HepG2 (cell line): ENCODE measurements around the gene ITIH3. TPM values are rescaled to one million over a fixed set of nuclear protein-coding genes. Genes with fewer than 3 reads are reported as not detected.

Experiments used
- FOXA1 ChIP-seq, 2 experiments: fragments of 450-650 bp in 1 of 2; sonication (generic) in 1 of 2; formaldehyde crosslinking in 1 of 2; IDR thresholded peaks; 2 replicates each; pipeline versions ENCODE4 v1.4.0 to v1.6.1; 2016 to 2020; ENCODE audit warnings: missing genetic modification reagents in 1 of 2
- HNF1A ChIP-seq, 2 experiments: sonication (generic) in 1 of 2; formaldehyde crosslinking in 1 of 2; IDR thresholded peaks; 2 replicates each; pipeline versions ENCODE4 v1.4.0 to v1.6.1; 2016 to 2020; ENCODE audit warnings: borderline replicate concordance in 1 of 2, low read depth in 1 of 2, mild to moderate bottlenecking in 1 of 2, missing genetic modification reagents in 1 of 2
- MIER3 ChIP-seq: IDR thresholded peaks from 2 replicates; pipeline ENCODE4 v1.6.1; 2016; ENCODE audit warnings: missing compliant biosample characterization, borderline replicate concordance
- MTA1 ChIP-seq: sonication (generic); formaldehyde crosslinking; IDR thresholded peaks from 2 replicates; pipeline ENCODE4 v1.4.0; 2020; ENCODE audit warnings: missing genetic modification reagents, mild to moderate bottlenecking, borderline replicate concordance
- MTF1 ChIP-seq: sonication (generic); formaldehyde crosslinking; IDR thresholded peaks from 2 replicates; pipeline ENCODE4 v1.5.0; 2020; ENCODE audit warnings: missing genetic modification reagents
- RAD21 ChIP-seq: fragments of 450-650 bp; formaldehyde crosslinking; IDR thresholded peaks from 2 replicates; pipeline ENCODE4 v1.5.0; 2020; ENCODE audit warnings: mild to moderate bottlenecking
- SMC3 ChIP-seq: IDR thresholded peaks from 2 replicates; pipeline ENCODE4 v1.6.1; 2011; ENCODE audit warnings: low read length, improper control_type of control experiment
- TFDP1 ChIP-seq: IDR thresholded peaks from 2 replicates; pipeline ENCODE4 v1.6.1; 2016; ENCODE audit warnings: missing compliant biosample characterization, missing genetic modification reagents, borderline replicate concordance
- ZBTB2 ChIP-seq: sonication (generic); formaldehyde crosslinking; IDR thresholded peaks from 2 replicates; pipeline ENCODE4 v1.8.0; 2022; ENCODE audit warnings: low read depth, missing genetic modification reagents
- ZMYM2 ChIP-seq: sonication (generic); formaldehyde crosslinking; IDR thresholded peaks from 2 replicates; pipeline ENCODE4 v1.8.0; 2022; ENCODE audit warnings: mild to moderate bottlenecking, missing genetic modification reagents
- ZNF10 ChIP-seq: sonication (generic); formaldehyde crosslinking; IDR thresholded peaks from 2 replicates; pipeline ENCODE4 v1.4.0; 2020; ENCODE audit warnings: mild to moderate bottlenecking, low read depth, missing genetic modification reagents, borderline replicate concordance
- ZNF263 ChIP-seq: sonication (generic); formaldehyde crosslinking; IDR thresholded peaks from 2 replicates; pipeline ENCODE4 v1.4.0; 2020; ENCODE audit warnings: missing genetic modification reagents
- polyA plus RNA-seq, 8 experiments: library from polyadenylated mRNA; depleted of rRNA in 3 of 8; stranded (reverse) in 7 of 8; unstranded in 1 of 8; fragments of >200 nt; fragmentation: Illumina TruSeq in 4 of 8; extraction: Trizol in 4 of 8; gene quantifications; 2 replicates each; pipeline versions ENCODE4 v1.2.1 to v1.2.3, GENCODE V29; 2011 to 2016; ENCODE audit warnings: low read depth in 4 of 8, missing spikeins in 1 of 8, mixed read lengths in 1 of 8; ENCODE audit not compliant: insufficient read depth in 1 of 8
- total RNA-seq, 5 experiments: library from RNA; depleted of rRNA; stranded (reverse); fragments of >200 nt; fragmentation: Illumina TruSeq; extraction: Trizol; gene quantifications; 2 replicates each; pipeline ENCODE4 v1.2.3, GENCODE V29; 2016; ENCODE audit warnings: low read depth in 1 of 5
- TF ChIP-seq, protein P1 (sequence below): IDR thresholded peaks from 2 replicates; pipeline ENCODE4 v1.6.1; 2016; ENCODE audit warnings: missing compliant biosample characterization, missing genetic modification reagents, borderline replicate concordance
- TF ChIP-seq, protein P2 (sequence below): IDR thresholded peaks from 2 replicates; pipeline ENCODE4 v1.4.0; 2020; ENCODE audit warnings: mild to moderate bottlenecking, missing genetic modification reagents

ITIH3 gene
- total and polyA plus RNA-seq, 2 of the 13 experiments (the other 11 are each of a cell fraction or from before 2014, with no cell fraction given): 105 to 632 TPM

GRCh38 chr3:52752045-52752660, 42.4 kb upstream of the ITIH3 start (continued):
- TF ChIP-seq HNF1A (IDR thresholded peaks at IDR 0.05; ENCODE audit: low read depth): no peak
- TF ChIP-seq HNF1A (CRISPR knock-in tag; IDR thresholded peaks at IDR 0.05; ENCODE audit: borderline replicate concordance): no peak
- TF ChIP-seq MTA1: no peak
- no peak for TF ChIP-seq FOXA1 (IDR thresholded peaks at IDR 0.05)
- peak; percentile 49; the same call in 1 of the 2 replicates for TF ChIP-seq FOXA1 (CRISPR knock-in tag; IDR thresholded peaks at IDR 0.05)
- no peak for TF ChIP-seq MIER3 (CRISPR knock-in tag)
- TF ChIP-seq, protein P1, sequence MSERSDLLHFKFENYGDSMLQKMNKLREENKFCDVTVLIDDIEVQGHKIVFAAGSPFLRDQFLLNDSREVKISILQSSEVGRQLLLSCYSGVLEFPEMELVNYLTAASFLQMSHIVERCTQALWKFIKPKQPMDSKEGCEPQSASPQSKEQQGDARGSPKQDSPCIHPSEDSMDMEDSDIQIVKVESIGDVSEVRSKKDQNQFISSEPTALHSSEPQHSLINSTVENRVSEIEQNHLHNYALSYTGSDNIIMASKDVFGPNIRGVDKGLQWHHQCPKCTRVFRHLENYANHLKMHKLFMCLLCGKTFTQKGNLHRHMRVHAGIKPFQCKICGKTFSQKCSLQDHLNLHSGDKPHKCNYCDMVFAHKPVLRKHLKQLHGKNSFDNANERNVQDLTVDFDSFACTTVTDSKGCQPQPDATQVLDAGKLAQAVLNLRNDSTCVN: no peak
- no peak for TF ChIP-seq ZMYM2 (CRISPR knock-in tag)
- TF ChIP-seq MTF1 (CRISPR knock-in tag): no peak
- TF ChIP-seq SMC3: no peak
- no peak for TF ChIP-seq ZNF263
- no peak for TF ChIP-seq ZBTB2 (CRISPR knock-in tag)
- TF ChIP-seq, protein P2, sequence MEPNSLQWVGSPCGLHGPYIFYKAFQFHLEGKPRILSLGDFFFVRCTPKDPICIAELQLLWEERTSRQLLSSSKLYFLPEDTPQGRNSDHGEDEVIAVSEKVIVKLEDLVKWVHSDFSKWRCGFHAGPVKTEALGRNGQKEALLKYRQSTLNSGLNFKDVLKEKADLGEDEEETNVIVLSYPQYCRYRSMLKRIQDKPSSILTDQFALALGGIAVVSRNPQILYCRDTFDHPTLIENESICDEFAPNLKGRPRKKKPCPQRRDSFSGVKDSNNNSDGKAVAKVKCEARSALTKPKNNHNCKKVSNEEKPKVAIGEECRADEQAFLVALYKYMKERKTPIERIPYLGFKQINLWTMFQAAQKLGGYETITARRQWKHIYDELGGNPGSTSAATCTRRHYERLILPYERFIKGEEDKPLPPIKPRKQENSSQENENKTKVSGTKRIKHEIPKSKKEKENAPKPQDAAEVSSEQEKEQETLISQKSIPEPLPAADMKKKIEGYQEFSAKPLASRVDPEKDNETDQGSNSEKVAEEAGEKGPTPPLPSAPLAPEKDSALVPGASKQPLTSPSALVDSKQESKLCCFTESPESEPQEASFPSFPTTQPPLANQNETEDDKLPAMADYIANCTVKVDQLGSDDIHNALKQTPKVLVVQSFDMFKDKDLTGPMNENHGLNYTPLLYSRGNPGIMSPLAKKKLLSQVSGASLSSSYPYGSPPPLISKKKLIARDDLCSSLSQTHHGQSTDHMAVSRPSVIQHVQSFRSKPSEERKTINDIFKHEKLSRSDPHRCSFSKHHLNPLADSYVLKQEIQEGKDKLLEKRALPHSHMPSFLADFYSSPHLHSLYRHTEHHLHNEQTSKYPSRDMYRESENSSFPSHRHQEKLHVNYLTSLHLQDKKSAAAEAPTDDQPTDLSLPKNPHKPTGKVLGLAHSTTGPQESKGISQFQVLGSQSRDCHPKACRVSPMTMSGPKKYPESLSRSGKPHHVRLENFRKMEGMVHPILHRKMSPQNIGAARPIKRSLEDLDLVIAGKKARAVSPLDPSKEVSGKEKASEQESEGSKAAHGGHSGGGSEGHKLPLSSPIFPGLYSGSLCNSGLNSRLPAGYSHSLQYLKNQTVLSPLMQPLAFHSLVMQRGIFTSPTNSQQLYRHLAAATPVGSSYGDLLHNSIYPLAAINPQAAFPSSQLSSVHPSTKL (CRISPR knock-in tag): peak; percentile 22; the same call in 1 of the 2 replicates
- TF ChIP-seq TFDP1 (CRISPR knock-in tag): no peak
- no peak for TF ChIP-seq ZNF10 (CRISPR knock-in tag)
- no peak for TF ChIP-seq RAD21 (CRISPR knock-in tag)
